ENCODE results near the gene TMEM101.
"Not testable (repeated sequence)": the region's sequence is repeated elsewhere in the genome, so short reads cannot be mapped to it uniquely, and the experiment has no call there.

Gene TMEM101

DNA sequence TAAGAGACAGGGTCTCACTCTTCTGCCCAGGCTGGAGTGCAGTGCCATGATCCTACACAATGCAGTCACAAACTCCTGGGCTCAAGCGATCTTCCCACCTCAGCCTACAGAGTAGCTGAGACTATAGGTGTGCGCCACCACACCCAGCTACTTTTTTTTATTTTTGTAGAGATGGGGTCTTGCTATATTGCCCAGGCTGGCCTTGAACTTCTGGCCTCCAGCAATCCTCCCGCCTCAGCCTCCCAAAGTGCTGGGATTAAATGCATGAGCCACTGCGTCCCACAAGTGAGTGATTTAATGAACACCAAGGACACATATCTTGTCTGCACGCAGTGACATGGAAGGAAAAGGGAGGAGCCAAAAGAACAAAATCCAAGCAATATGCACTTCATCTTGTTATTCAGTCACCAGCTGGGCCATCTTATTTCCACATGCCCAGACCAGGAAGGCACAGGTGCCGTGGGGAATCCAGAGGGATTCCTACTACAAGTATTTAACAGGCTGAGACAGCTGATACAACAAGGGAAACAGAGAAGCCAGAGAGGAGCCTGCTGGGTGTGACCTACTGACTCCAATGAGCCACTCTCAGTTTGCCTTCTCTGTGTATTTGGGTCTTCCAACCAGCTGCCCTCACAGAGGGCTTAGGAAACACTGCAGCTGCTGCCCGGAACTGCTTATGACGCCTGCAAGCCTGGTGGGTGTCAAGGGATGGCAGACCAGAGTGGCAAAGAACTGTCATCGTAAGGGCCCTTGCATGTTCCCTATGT, 34.7 kb upstream of the TMEM101 start:
- TF ChIP-seq, protein P1, sequence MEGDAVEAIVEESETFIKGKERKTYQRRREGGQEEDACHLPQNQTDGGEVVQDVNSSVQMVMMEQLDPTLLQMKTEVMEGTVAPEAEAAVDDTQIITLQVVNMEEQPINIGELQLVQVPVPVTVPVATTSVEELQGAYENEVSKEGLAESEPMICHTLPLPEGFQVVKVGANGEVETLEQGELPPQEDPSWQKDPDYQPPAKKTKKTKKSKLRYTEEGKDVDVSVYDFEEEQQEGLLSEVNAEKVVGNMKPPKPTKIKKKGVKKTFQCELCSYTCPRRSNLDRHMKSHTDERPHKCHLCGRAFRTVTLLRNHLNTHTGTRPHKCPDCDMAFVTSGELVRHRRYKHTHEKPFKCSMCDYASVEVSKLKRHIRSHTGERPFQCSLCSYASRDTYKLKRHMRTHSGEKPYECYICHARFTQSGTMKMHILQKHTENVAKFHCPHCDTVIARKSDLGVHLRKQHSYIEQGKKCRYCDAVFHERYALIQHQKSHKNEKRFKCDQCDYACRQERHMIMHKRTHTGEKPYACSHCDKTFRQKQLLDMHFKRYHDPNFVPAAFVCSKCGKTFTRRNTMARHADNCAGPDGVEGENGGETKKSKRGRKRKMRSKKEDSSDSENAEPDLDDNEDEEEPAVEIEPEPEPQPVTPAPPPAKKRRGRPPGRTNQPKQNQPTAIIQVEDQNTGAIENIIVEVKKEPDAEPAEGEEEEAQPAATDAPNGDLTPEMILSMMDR (conservative IDR thresholded peaks at IDR 0.05; ENCODE audit: low read depth, low read length), result no peak
- H3K4me3 ChIP-seq (ENCODE audit: low read length), result no peak overlapping the region
- no peak for DNase-seq (ENCODE audit: low read depth)

DNA sequence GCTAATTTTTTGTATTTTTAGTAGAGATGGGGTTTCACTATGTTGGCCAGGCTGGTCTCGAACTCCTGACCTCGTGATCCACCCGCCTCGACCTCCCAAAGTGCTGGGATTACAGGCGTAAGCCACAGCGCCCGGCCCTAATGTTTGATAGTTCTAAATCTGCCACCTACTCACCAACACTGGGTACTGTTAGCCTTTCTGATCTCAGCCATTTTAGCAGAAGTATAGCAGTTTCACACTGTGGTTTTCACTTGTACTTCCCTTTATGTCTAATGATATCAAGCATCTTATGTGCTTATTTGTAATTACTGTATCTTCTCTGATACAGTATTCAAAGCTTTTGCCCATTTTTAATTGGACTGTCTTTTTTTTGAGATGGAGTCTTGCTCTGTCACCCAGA, 32.1 kb upstream of the TMEM101 start:
- H3K4me3 ChIP-seq (ENCODE audit: low read length); DNase-seq (ENCODE audit: low read depth): not testable (repeated sequence)

DNA sequence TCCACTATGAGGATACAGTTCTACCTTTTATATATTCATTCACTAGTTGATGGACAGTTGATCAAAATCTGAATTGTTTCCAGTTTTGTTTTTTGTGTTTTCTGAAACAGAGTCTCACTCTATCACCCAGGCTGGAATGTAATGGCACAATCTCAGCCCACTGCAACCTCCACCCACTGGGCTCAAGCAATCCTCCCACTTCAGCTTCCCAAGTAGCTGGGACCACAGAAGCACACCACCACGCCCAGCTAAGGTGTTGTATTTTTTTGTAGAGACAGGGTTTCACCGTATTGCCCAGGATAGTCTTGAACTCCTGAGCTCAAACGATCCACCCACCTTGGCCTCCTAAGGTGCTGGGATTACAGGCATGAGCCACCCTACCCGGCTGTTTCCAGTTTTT, 30.7 kb upstream of the TMEM101 start:
- DNase-seq (ENCODE audit: low read depth), result no peak
- TF ChIP-seq, protein P1 (conservative IDR thresholded peaks at IDR 0.05; ENCODE audit: low read depth, low read length), result no peak
- H3K4me3 ChIP-seq (ENCODE audit: low read length), result no peak overlapping the region

DNA sequence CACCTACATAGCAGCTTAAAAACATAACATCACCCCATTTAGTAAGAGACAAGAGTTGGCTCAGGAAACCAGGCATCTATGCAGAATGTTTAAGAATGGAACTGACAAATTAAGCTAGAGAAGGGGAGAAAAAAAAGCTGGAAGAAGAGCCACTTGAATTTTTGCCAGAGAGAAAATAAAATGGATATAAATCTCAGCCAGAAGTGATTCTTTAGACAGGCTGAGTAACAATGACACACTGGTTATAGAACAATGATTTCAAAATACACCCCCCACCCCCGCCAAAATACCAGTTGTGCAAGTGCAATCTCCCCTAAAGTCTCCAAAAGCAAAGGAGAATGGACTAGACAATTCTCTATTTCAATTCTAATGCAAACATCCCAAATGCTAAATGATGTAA, 29.3 kb upstream of the TMEM101 start:
- DNase-seq (ENCODE audit: low read depth), result no peak
- TF ChIP-seq, protein P1 (conservative IDR thresholded peaks at IDR 0.05; ENCODE audit: low read depth, low read length), result no peak
- H3K4me3 ChIP-seq (ENCODE audit: low read length), result no peak overlapping the region

DNA sequence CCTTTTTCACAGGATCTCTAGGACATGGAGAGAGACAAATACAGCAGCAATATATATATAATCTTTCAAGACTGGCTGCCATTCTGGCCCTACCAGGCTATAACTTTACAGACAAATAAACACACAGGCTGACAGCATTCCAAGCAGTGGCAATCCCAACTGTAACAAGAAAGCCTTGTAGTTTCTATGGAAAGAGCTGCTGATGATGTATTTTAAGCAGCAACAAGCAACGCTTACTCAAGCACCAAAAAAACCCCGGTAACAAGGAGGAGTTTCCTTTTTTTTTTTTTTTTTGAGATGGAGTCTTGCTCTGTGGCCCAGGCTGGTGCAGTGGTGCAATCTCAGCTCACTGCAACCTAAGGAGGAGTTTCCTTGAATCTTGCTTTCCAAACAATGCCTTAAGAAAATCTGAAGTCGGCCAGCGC, 28.5 kb upstream of the TMEM101 start:
- TF ChIP-seq, protein P1 (conservative IDR thresholded peaks at IDR 0.05; ENCODE audit: low read depth, low read length), result no peak
- no peak overlapping the region for H3K4me3 ChIP-seq (ENCODE audit: low read length)
- DNase-seq (ENCODE audit: low read depth), result no peak

DNA sequence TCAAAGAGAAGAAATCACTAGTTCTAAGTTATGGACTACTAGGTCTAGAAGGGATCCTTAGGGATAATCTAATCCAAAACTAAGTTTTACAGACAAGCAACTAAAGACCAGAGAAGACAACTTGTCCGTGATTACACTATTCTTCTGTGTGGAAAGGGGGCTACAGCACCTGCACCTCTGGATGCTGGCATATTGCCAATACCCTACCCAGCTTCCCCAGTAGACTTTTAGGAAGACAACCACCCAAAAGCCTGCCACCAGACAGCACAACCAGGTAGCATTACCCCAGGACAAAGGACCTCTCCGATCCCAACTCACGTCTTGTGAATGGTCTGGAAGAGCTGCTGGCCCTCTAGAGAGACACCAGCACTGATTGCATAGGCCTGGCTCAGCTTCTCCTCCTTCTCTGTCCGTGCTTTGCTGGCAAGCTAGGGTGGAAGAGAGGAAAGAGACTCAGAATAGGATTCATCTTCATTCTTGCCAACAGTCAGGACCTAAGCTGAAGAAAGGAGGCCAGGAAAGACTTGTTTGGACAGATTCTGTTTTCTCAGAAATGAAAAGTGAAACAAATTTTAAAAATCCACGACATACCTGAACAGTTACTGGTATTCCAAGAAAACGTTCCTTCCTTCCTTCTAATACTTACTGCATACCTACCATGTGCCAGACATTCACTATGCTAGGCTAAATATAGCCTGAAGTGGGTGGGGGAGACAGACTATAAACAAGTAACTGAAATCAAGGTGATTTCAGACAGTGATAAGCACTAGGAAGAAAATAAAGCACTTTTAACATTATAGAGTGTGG, 25.3 kb upstream of the TMEM101 start:
- peak; percentile 9 for DNase-seq (ENCODE audit: low read depth)
- TF ChIP-seq, protein P1 (conservative IDR thresholded peaks at IDR 0.05; ENCODE audit: low read depth, low read length), result no peak
- no peak overlapping the region for H3K4me3 ChIP-seq (ENCODE audit: low read length)

DNA sequence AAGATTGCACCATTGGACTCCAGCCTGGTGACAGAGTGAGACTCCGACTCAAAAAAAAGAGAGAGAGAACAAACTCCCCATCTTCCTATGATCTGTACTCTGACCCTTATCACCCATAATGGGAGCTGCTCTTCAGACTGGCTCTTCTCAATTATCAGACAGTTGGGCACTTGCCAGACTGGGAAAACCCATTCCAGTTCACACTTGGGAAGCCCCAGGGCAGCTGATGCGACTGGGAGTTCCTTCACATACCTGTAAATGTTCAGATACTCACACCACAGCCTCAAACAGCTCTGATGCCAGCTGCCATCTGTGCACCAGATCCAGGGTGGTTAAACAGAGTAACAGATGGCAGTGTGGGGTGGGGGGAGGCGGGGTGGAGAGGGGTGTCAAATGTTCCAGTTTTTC, 23.8 kb upstream of the TMEM101 start:
- TF ChIP-seq, protein P1 (conservative IDR thresholded peaks at IDR 0.05; ENCODE audit: low read depth, low read length), result no peak
- no peak for DNase-seq (ENCODE audit: low read depth)
- no peak overlapping the region for H3K4me3 ChIP-seq (ENCODE audit: low read length)

All from retinal pigment epithelial cell (primary cell).